Measurements from ENCODE around the gene GPR143. TPM values are rescaled to one million over a fixed set of nuclear protein-coding genes. Genes with fewer than 3 reads are reported as not detected.

Gene GPR143
- total and polyA plus RNA-seq, 12 donors: 0.06 to 0.58 (median 0.30) TPM; not detected in 9

DNA sequence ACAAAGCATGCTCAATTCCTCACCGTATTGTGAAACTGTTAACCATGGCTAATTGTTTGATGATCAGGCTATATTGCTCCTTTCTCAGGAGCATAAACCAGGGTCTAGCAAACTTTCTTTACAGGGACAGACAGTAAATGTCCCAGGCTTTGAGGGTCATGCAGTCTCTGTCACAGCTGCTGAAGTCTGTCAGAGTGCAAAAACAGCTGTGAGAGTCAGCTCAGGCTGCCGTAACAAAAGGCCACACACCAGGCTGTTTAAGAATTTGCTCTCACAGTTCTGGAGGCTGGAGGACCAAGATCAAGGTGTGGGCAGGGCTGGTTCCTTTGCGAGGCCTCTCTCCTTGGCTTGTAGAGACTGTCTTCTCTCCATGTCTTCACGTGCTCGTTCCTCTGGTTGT lies 75.6 kb downstream of the GPR143 start:
- 96 to 100% methylated on average over 5 of the region's 5 CpGs for WGBS, 2 donors
- Histone ChIP-seq H3K36me3 (peaks cover 0 to 55% (median 0%) of the 10 kb centered on the region in 9 donors), H3K27me3 (no peaks in the 10 kb centered on the region), H3K4me3 (no peak overlapping the region), H3K9me3 (no peaks in the 10 kb centered on the region), H3K4me1 (no peaks in the 10 kb centered on the region), H3K27ac (no peak overlapping the region)
- no peak for ATAC-seq
- TF ChIP-seq, protein P1, sequence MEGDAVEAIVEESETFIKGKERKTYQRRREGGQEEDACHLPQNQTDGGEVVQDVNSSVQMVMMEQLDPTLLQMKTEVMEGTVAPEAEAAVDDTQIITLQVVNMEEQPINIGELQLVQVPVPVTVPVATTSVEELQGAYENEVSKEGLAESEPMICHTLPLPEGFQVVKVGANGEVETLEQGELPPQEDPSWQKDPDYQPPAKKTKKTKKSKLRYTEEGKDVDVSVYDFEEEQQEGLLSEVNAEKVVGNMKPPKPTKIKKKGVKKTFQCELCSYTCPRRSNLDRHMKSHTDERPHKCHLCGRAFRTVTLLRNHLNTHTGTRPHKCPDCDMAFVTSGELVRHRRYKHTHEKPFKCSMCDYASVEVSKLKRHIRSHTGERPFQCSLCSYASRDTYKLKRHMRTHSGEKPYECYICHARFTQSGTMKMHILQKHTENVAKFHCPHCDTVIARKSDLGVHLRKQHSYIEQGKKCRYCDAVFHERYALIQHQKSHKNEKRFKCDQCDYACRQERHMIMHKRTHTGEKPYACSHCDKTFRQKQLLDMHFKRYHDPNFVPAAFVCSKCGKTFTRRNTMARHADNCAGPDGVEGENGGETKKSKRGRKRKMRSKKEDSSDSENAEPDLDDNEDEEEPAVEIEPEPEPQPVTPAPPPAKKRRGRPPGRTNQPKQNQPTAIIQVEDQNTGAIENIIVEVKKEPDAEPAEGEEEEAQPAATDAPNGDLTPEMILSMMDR (IDR thresholded peaks at IDR 0.05): no peak
- intact Hi-C loops (cut with DNase I): loop anchor here in 1 of 10 donors (10.0 kb wide), 1 partner anchor 345 kb away; no protein-coding TSS in a partner anchor
- no peak for DNase-seq

DNA sequence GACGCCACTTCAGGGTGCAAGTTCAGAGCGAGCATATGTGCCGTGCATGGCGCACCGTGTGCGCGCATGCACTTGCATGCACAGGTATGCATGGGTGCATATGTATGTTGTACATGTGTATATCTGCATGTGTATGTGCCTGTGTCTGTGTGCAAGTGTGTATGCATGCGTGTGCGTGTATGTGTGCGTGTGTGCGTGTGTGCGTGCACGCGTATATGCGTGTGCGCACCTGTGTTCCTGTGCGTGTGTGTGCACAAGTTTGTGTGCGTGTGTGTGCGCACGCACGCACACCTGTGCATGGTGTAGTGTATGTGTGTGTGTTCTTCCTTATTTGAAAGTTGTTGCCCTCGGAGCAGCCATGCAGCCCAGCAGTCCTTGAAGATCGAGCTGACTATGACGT lies 76.8 kb downstream of the GPR143 start:
- Histone ChIP-seq H3K36me3 (peaks cover 0 to 53% (median 0%) of the 10 kb centered on the region in 9 donors), H3K9me3 (no peaks in the 10 kb centered on the region), H3K27ac (no peak overlapping the region), H3K4me1 (no peaks in the 10 kb centered on the region), H3K4me3 (no peak overlapping the region), H3K27me3 (no peaks in the 10 kb centered on the region)
- ATAC-seq (no peak), DNase-seq (no peak)
- intact Hi-C loops (cut with DNase I): no loop called here
- TF ChIP-seq, protein P1 (IDR thresholded peaks at IDR 0.05): no peak
- 97 to 99% methylated on average over 19 to 24 of the region's 24 CpGs for WGBS, 2 donors

DNA sequence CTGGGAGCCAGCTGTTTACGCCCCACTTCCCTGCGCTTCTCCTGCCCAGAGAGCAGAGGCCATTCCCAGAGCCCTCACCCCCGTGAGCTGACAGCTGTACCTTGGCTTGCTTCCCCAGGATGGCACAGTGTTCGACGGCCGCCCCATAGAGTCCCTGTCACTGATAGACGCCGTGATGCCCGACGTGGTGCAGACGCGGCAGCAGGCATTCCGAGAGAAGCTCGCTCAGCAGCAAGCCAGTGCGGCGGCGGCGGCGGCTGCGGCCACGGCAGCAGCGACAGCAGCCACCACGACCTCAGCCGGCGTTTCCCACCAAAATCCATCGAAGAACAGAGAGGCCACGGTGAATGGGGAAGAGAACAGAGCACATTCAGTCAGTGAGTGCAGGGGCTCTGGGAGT lies 77.7 kb downstream of the GPR143 start:
- no peak for DNase-seq
- H3K36me3 ChIP-seq: peaks cover 0 to 43% (median 0%) of the 10 kb centered on the region in 9 donors

DNA sequence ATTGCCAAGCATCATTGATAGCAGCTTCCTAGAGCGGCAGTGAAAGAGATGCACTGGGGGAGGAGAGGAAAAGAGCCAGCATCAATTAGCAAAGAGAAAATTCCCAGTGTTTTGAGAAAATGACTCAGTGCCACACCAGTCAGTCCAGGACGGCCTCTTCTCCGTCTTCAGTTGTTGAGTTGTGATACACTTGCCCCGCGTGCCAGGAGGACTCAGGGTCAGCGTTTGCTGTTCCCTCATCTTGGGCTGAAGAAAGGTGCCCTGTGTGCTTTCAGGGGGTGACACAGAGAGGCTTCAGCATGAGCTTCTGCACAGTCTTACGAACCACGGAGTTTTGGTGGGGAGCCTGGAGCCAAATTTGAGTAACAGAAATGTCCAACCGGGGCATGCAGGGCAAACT lies 82.3 kb downstream of the GPR143 start:
- Histone ChIP-seq H3K27me3 (no peaks in the 10 kb centered on the region), H3K27ac (no peak overlapping the region), H3K4me3 (no peak overlapping the region), H3K4me1 (no peaks in the 10 kb centered on the region), H3K36me3 (peaks cover 0 to 11% (median 0%) of the 10 kb centered on the region in 9 donors), H3K9me3 (no peaks in the 10 kb centered on the region)
- ATAC-seq: no peak
- intact Hi-C loops (cut with DNase I): no loop called here
- WGBS, 2 donors: 95 to 98% methylated on average over 9 of the region's 9 CpGs
- TF ChIP-seq, protein P1 (IDR thresholded peaks at IDR 0.05): no peak
- DNase-seq: no peak

More for the DNA sequence above, 77.7 kb downstream of the GPR143 start:
- Histone ChIP-seq H3K4me3 (no peak overlapping the region), H3K27ac (no peak overlapping the region), H3K9me3 (no peaks in the 10 kb centered on the region), H3K27me3 (no peaks in the 10 kb centered on the region), H3K4me1 (no peaks in the 10 kb centered on the region)
- 91 to 94% methylated on average over 20 to 27 of the region's 27 CpGs for WGBS, 2 donors
- ATAC-seq: no peak
- intact Hi-C loops (cut with DNase I): no loop called here
- TF ChIP-seq, protein P1 (IDR thresholded peaks at IDR 0.05): no peak

Data from heart right ventricle (tissue), 16 donors.